H9 (cell line): ENCODE results near the gene COA8. TPM values are rescaled to one million over a fixed set of nuclear protein-coding genes. Genes with fewer than 3 reads are reported as not detected.

Experiments used
- DNase-seq: peaks from one replicate; pipeline ENCODE4 v3.0.0-alpha.2; 2017
- H2AFZ ChIP-seq: one replicate; pipeline ENCODE4 v1.6.1; 2013; ENCODE audit warnings: mild to moderate bottlenecking, low read length, control low read depth, moderate library complexity
- H2AK5ac ChIP-seq: 2 replicates; pipeline ENCODE4 v1.6.1; 2013; ENCODE audit warnings: low read length, control low read depth, mixed read lengths; ENCODE audit not compliant: insufficient read length
- H2BK120ac ChIP-seq: one replicate; pipeline ENCODE4 v1.6.1; 2013; ENCODE audit warnings: low read depth, mild to moderate bottlenecking, low read length, control low read depth, inconsistent platforms; ENCODE audit not compliant: poor library complexity, severe bottlenecking
- H2BK12ac ChIP-seq: 2 replicates; pipeline ENCODE4 v1.6.1; 2013; ENCODE audit warnings: low read length, control low read depth, mixed read lengths, low read depth; ENCODE audit not compliant: insufficient read length
- H2BK15ac ChIP-seq: 2 replicates; pipeline ENCODE4 v1.6.1; 2013; ENCODE audit warnings: low read depth, low read length, control low read depth
- H2BK20ac ChIP-seq: one replicate; pipeline ENCODE4 v1.6.1; 2013; ENCODE audit warnings: low read depth, mild to moderate bottlenecking, low read length, control low read depth, inconsistent platforms; ENCODE audit not compliant: poor library complexity, severe bottlenecking
- H2BK5ac ChIP-seq: 2 replicates; pipeline ENCODE4 v1.6.1; 2013; ENCODE audit warnings: low read length, control low read depth, mixed read lengths; ENCODE audit not compliant: insufficient read length
- H3K14ac ChIP-seq: 2 replicates; pipeline ENCODE4 v1.6.1; 2013; ENCODE audit warnings: low read length, control low read depth; ENCODE audit not compliant: insufficient read depth
- H3K18ac ChIP-seq: 2 replicates; pipeline ENCODE4 v1.6.1; 2013; ENCODE audit warnings: low read depth, mild to moderate bottlenecking, mixed read lengths, low read length, control low read depth; ENCODE audit not compliant: insufficient read length
- H3K23ac ChIP-seq: 2 replicates; pipeline ENCODE4 v1.6.1; 2013; ENCODE audit warnings: low read length, control low read depth, mixed read lengths, low read depth; ENCODE audit not compliant: insufficient read length
- H3K23me2 ChIP-seq: 2 replicates; pipeline ENCODE4 v1.6.1; 2013; ENCODE audit warnings: low read depth, mild to moderate bottlenecking, mixed read lengths, low read length, control low read depth; ENCODE audit not compliant: insufficient read length, poor library complexity, severe bottlenecking
- H3K27ac ChIP-seq: 2 replicates; pipeline ENCODE4 v1.5.1; 2013; ENCODE audit warnings: low read length, control low read depth, mixed read lengths, low read depth; ENCODE audit not compliant: insufficient read length
- H3K27me3 ChIP-seq: 2 replicates; pipeline ENCODE4 v1.6.1; 2013; ENCODE audit warnings: low read length, control low read depth, inconsistent platforms; ENCODE audit not compliant: insufficient read depth
- H3K4ac ChIP-seq: 2 replicates; pipeline ENCODE4 v1.6.1; 2013; ENCODE audit warnings: low read depth, mild to moderate bottlenecking, control low read depth, inconsistent platforms, low read length, moderate library complexity
- H3K4me1 ChIP-seq: 2 replicates; pipeline ENCODE4 v1.6.1; 2013; ENCODE audit warnings: low read length, control low read depth, inconsistent platforms; ENCODE audit not compliant: insufficient read depth
- H3K4me2 ChIP-seq: 2 replicates; pipeline ENCODE4 v1.6.1; 2013; ENCODE audit warnings: low read length, control low read depth, mixed read lengths; ENCODE audit not compliant: insufficient read length, insufficient read depth
- H3K56ac ChIP-seq: 2 replicates; pipeline ENCODE4 v1.6.1; 2013; ENCODE audit warnings: low read depth, mild to moderate bottlenecking, mixed read lengths, low read length, control low read depth; ENCODE audit not compliant: insufficient read length
- H3K79me1 ChIP-seq: 2 replicates; pipeline ENCODE4 v1.6.1; 2013; ENCODE audit warnings: low read depth, mild to moderate bottlenecking, moderate library complexity, low read length, control low read depth, inconsistent platforms; ENCODE audit not compliant: insufficient read depth, poor library complexity, severe bottlenecking
- H3K79me2 ChIP-seq: 2 replicates; pipeline ENCODE4 v1.6.1; 2013; ENCODE audit warnings: low read length, control low read depth, inconsistent platforms; ENCODE audit not compliant: insufficient read depth
- H3K9ac ChIP-seq: 2 replicates; pipeline ENCODE4 v1.6.1; 2013; ENCODE audit warnings: low read length, control low read depth, mixed read lengths; ENCODE audit not compliant: insufficient read length; ENCODE audit errors: extremely low read depth
- H3K9me3 ChIP-seq: one replicate; pipeline ENCODE4 v1.6.1; 2013; ENCODE audit warnings: low read depth, low read length, inconsistent platforms; ENCODE audit not compliant: control insufficient read depth
- H3T11ph ChIP-seq: one replicate; pipeline ENCODE4 v1.6.1; 2013; ENCODE audit warnings: mild to moderate bottlenecking, low read length, control low read depth, inconsistent platforms
- H4K20me1 ChIP-seq: one replicate; pipeline ENCODE4 v1.6.1; 2013; ENCODE audit not compliant: control insufficient read depth, insufficient read length, insufficient read depth
- H4K5ac ChIP-seq: 2 replicates; pipeline ENCODE4 v1.6.1; 2013; ENCODE audit warnings: low read depth, mild to moderate bottlenecking, mixed read lengths, low read length, control low read depth; ENCODE audit not compliant: insufficient read length
- H4K8ac ChIP-seq: replicated peaks from 2 replicates; pipeline ENCODE4 v1.6.1; 2013; ENCODE audit warnings: low read length, control low read depth, mixed read lengths, low read depth; ENCODE audit not compliant: insufficient read length
- H4K91ac ChIP-seq: 2 replicates; pipeline ENCODE4 v1.6.1; 2013; ENCODE audit warnings: low read depth, mild to moderate bottlenecking, moderate library complexity, mixed read lengths, low read length, control low read depth; ENCODE audit not compliant: insufficient read length
- H3K27ac Mint-ChIP-seq, 3 experiments: 2 replicates in 2 of 3; 3 replicates in 1 of 3; pipeline ENCODE4 v1.8.0; 2020 to 2021; ENCODE audit warnings: mixed read lengths in 3 of 3, mild to moderate bottlenecking in 1 of 3, moderate library complexity in 1 of 3
- H3K27me3 Mint-ChIP-seq: 2 replicates; pipeline ENCODE4 v1.8.0; 2021; ENCODE audit warnings: low read depth, mild to moderate bottlenecking, moderate library complexity, mixed read lengths
- H3K36me3 Mint-ChIP-seq, 3 experiments: 2 replicates in 2 of 3; 3 replicates in 1 of 3; pipeline ENCODE4 v1.8.0; 2020 to 2021; ENCODE audit warnings: low read depth in 3 of 3, mixed read lengths in 3 of 3; ENCODE audit not compliant: insufficient read depth in 1 of 3
- H3K4me1 Mint-ChIP-seq, 2 experiments: 2 replicates each; pipeline ENCODE4 v1.8.0; 2020; ENCODE audit warnings: mixed read lengths in 2 of 2
- H3K4me3 Mint-ChIP-seq, 2 experiments: 2 replicates in 1 of 2; 3 replicates in 1 of 2; pipeline ENCODE4 v1.8.0; 2020 to 2021; ENCODE audit warnings: mild to moderate bottlenecking in 2 of 2, mixed read lengths in 2 of 2, moderate library complexity in 1 of 2
- H3K9me3 Mint-ChIP-seq, 2 experiments: 2 replicates in 1 of 2; 3 replicates in 1 of 2; pipeline ENCODE4 v1.8.0; 2020; ENCODE audit warnings: mild to moderate bottlenecking in 2 of 2, mixed read lengths in 2 of 2, moderate library complexity in 1 of 2
- WGBS: extraction: QIAGEN DNeasy Blood & Tissue Kit; methylation state at CpG from one replicate; pipeline ENCODE4 v1.1.7; 2013; ENCODE audit warnings: missing lambda C conversion rate, low lambda C conversion rate, mixed read lengths; ENCODE audit not compliant: insufficient read length; ENCODE audit errors: extremely low coverage; 5-methylcytosine and 5-hydroxymethylcytosine counted together
- total RNA-seq: library from RNA; stranded (reverse); gene quantifications from 2 replicates; pipeline ENCODE4 v1.2.1, GENCODE V29; 2021
- TF ChIP-seq, protein P1 (sequence below): fragments of 200-600 bp; sonication (generic); conservative IDR thresholded peaks from 3 replicates; pipeline ENCODE4 v1.8.0; 2021; ENCODE audit warnings: antibody characterized with exemption, mild to moderate bottlenecking

COA8 gene
- total RNA-seq, 1 experiment from 2014 or later, result 45.5 TPM

DNA sequence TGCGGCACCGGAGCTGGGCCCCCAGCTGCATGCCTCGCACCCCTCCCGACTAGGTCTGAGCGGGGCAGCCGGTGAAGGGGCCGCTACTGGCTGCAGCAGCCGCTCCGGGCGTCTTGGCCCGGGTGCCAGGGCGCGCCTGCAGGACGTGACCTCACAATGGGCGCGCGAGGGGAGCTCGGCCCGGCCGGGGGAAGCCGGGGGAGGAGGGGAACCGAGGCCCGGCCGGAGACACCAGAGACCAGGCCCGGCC lies 656 bp upstream of the COA8 start:
- no peaks in the 10 kb centered on the region for H3K4me1 ChIP-seq
- no peaks in the 10 kb centered on the region for H4K20me1 ChIP-seq
- no peaks in the 10 kb centered on the region for H3K27me3 ChIP-seq
- H3K9ac ChIP-seq, result peak overlapping the region; percentile 62
- Mint-ChIP-seq H3K27ac (peak overlapping the region; percentile 93 to 95 (median 95)), H3K36me3 (peaks cover 19 to 29% (median 24%) of the 10 kb centered on the region in 3 experiments), H3K4me1 (peaks cover 20 to 21% of the 10 kb centered on the region in 2 experiments), H3K9me3 (no peaks in the 10 kb centered on the region), H3K4me3 (peak overlapping the region; percentile 85 to 93), H3K27me3 (no peaks in the 10 kb centered on the region)
- H2BK120ac ChIP-seq, result no peak overlapping the region
- H4K91ac ChIP-seq, result no peak overlapping the region
- no peak overlapping the region for H2BK15ac ChIP-seq
- no peak overlapping the region for H3K27ac ChIP-seq
- H3K9me3 ChIP-seq, result no peaks in the 10 kb centered on the region
- H4K8ac ChIP-seq, result no peak overlapping the region
- H3K79me2 ChIP-seq, result peaks cover 26% of the 10 kb centered on the region; the same call in 1 of the 2 replicates
- H3K14ac ChIP-seq, result peak overlapping the region; percentile 7; the same call in 1 of the 2 replicates
- H3K23me2 ChIP-seq, result peaks cover 13% of the 10 kb centered on the region
- no peak overlapping the region for H3T11ph ChIP-seq
- H2BK5ac ChIP-seq, result no peak overlapping the region
- TF ChIP-seq, protein P1, sequence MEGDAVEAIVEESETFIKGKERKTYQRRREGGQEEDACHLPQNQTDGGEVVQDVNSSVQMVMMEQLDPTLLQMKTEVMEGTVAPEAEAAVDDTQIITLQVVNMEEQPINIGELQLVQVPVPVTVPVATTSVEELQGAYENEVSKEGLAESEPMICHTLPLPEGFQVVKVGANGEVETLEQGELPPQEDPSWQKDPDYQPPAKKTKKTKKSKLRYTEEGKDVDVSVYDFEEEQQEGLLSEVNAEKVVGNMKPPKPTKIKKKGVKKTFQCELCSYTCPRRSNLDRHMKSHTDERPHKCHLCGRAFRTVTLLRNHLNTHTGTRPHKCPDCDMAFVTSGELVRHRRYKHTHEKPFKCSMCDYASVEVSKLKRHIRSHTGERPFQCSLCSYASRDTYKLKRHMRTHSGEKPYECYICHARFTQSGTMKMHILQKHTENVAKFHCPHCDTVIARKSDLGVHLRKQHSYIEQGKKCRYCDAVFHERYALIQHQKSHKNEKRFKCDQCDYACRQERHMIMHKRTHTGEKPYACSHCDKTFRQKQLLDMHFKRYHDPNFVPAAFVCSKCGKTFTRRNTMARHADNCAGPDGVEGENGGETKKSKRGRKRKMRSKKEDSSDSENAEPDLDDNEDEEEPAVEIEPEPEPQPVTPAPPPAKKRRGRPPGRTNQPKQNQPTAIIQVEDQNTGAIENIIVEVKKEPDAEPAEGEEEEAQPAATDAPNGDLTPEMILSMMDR, result no peak
- H2BK20ac ChIP-seq, result no peak overlapping the region
- no CpG with 5 or more reads among the region's 25 CpGs for WGBS
- no peak overlapping the region for H3K56ac ChIP-seq
- H3K79me1 ChIP-seq, result peaks cover 12% of the 10 kb centered on the region
- peak overlapping the region; percentile 66 for H3K4me2 ChIP-seq
- no peak overlapping the region for H3K23ac ChIP-seq
- H2AK5ac ChIP-seq, result no peak overlapping the region
- H4K5ac ChIP-seq, result no peak overlapping the region
- H2BK12ac ChIP-seq, result no peak overlapping the region
- no peak overlapping the region for H3K4ac ChIP-seq
- no peak for DNase-seq
- no peak overlapping the region for H2AFZ ChIP-seq
- peak overlapping the region; percentile 9 for H3K18ac ChIP-seq
